ENCODE results near the gene ADAMTS2.
"Not testable (repeated sequence)": the region's sequence is repeated elsewhere in the genome, so short reads cannot be mapped to it uniquely, and the experiment has no call there.

The ADAMTS2 gene

GRCh38 chr5:179118756-179119414 is 226.4 kb downstream of the ADAMTS2 start:
- Histone ChIP-seq H3K4me1 (ENCODE audit: control insufficient read depth, low read depth, low read length) (no peaks in the 10 kb centered on the region), H3K36me3 (ENCODE audit: control insufficient read depth, low read depth, low read length) (no peaks in the 10 kb centered on the region), H3K27ac (ENCODE audit: low read length) (no peak overlapping the region), H3K9me3 (ENCODE audit: control insufficient read depth, low read depth, low read length) (peaks cover 5% of the 10 kb centered on the region), H3K27me3 (ENCODE audit: control insufficient read depth, insufficient read depth, low read length) (no peaks in the 10 kb centered on the region), H3K4me3 (ENCODE audit: low read length) (no peak overlapping the region), H3K9ac (ENCODE audit: low read length) (no peak overlapping the region)

DNA sequence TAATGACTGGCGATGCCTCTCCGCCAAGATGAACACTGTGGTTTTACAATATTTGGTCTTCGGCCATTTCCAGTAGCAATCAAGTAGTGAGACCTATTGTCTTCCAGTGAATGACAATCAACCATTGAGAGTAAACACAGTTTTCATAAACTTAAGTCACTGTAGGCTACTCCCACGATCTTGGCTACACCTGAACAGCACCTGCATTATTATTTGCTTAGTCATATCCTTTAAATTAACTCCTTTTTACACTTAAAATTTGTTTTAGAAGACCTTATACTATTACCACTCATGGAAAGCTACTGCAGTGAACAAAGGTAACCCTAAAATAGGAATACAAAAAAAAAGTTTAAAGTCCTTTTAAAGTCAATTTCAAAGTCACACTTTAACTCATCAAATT is 226.9 kb downstream of the ADAMTS2 start:
- Histone ChIP-seq H3K4me3 (ENCODE audit: low read length) (no peak overlapping the region), H3K9me3 (ENCODE audit: control insufficient read depth, low read depth, low read length) (peaks cover 5% of the 10 kb centered on the region), H3K9ac (ENCODE audit: low read length) (no peak overlapping the region), H3K27me3 (ENCODE audit: control insufficient read depth, insufficient read depth, low read length) (no peaks in the 10 kb centered on the region), H3K4me1 (ENCODE audit: control insufficient read depth, low read depth, low read length) (no peaks in the 10 kb centered on the region), H3K36me3 (ENCODE audit: control insufficient read depth, low read depth, low read length) (no peaks in the 10 kb centered on the region), H3K27ac (ENCODE audit: low read length) (no peak overlapping the region)

- Histone ChIP-seq H3K27me3 (ENCODE audit: control insufficient read depth, insufficient read depth, low read length) (no peaks in the 10 kb centered on the region), H3K4me3 (ENCODE audit: low read length) (no peak overlapping the region), H3K36me3 (ENCODE audit: control insufficient read depth, low read depth, low read length) (no peaks in the 10 kb centered on the region), H3K4me1 (ENCODE audit: control insufficient read depth, low read depth, low read length) (no peaks in the 10 kb centered on the region), H3K27ac (ENCODE audit: low read length) (no peak overlapping the region), H3K9me3 (ENCODE audit: control insufficient read depth, low read depth, low read length) (peaks cover 20% of the 10 kb centered on the region), H3K9ac (ENCODE audit: low read length) (no peak overlapping the region)
Measured at GRCh38 chr5:179115845-179116524, 229.3 kb downstream of the ADAMTS2 start.

DNA sequence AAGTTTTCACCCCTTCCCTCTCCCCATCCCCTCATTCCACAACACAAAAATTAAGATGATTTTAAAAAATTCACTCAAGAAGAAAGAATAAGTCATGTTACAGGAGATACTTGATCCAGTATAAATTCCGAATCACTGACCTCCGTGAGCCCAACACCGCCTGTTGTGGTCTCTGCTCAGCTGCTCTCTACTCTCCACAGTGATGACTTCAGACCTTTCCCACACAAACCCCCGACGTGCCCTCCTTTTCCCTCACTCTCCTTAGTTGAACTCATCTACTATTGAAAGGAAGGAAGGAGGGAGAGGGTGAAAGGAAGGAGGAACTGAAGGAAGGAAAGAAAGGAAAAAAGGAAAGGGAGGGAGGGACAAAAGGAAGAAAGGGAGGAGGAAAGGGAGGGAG is 230.0 kb downstream of the ADAMTS2 start:
- Histone ChIP-seq H3K4me3 (ENCODE audit: low read length) (no peak overlapping the region), H3K27ac (ENCODE audit: low read length) (no peak overlapping the region), H3K4me1 (ENCODE audit: control insufficient read depth, low read depth, low read length) (no peaks in the 10 kb centered on the region), H3K27me3 (ENCODE audit: control insufficient read depth, insufficient read depth, low read length) (no peaks in the 10 kb centered on the region), H3K9me3 (ENCODE audit: control insufficient read depth, low read depth, low read length) (peaks cover 20% of the 10 kb centered on the region), H3K36me3 (ENCODE audit: control insufficient read depth, low read depth, low read length) (no peaks in the 10 kb centered on the region), H3K9ac (ENCODE audit: low read length) (no peak overlapping the region)

DNA sequence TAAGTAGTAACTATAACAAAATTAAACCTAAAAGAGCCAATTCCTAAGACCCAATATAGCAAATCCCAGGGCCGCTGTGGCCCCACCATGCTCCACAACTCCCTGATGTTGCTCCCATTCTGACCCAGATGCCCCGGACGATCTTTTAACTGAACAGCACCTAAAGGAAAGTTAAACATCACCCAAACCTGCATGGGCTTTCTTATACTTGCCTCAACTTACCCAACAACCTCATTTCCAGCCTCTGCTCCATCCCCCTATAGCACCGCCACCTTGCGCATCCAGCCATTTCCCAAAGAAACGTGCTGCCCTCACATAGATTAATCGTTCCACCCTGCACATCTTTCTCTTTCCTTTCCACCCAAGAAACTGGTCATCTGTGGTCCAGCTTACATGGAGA is 230.5 kb downstream of the ADAMTS2 start:
- Histone ChIP-seq H3K27ac (ENCODE audit: low read length) (no peak overlapping the region), H3K27me3 (ENCODE audit: control insufficient read depth, insufficient read depth, low read length) (no peaks in the 10 kb centered on the region), H3K9me3 (ENCODE audit: control insufficient read depth, low read depth, low read length) (peaks cover 18% of the 10 kb centered on the region), H3K4me3 (ENCODE audit: low read length) (no peak overlapping the region), H3K9ac (ENCODE audit: low read length) (no peak overlapping the region), H3K36me3 (ENCODE audit: control insufficient read depth, low read depth, low read length) (no peaks in the 10 kb centered on the region), H3K4me1 (ENCODE audit: control insufficient read depth, low read depth, low read length) (no peaks in the 10 kb centered on the region)

- Histone ChIP-seq H3K36me3 (ENCODE audit: control insufficient read depth, low read depth, low read length) (no peaks in the 10 kb centered on the region), H3K9ac (ENCODE audit: low read length) (no peak overlapping the region), H3K27ac (ENCODE audit: low read length) (no peak overlapping the region), H3K4me3 (ENCODE audit: low read length) (no peak overlapping the region), H3K9me3 (ENCODE audit: control insufficient read depth, low read depth, low read length) (peaks cover 21% of the 10 kb centered on the region), H3K4me1 (ENCODE audit: control insufficient read depth, low read depth, low read length) (no peaks in the 10 kb centered on the region), H3K27me3 (ENCODE audit: control insufficient read depth, insufficient read depth, low read length) (no peaks in the 10 kb centered on the region)
Measured at GRCh38 chr5:179113945-179114641, 231.2 kb downstream of the ADAMTS2 start.

DNA sequence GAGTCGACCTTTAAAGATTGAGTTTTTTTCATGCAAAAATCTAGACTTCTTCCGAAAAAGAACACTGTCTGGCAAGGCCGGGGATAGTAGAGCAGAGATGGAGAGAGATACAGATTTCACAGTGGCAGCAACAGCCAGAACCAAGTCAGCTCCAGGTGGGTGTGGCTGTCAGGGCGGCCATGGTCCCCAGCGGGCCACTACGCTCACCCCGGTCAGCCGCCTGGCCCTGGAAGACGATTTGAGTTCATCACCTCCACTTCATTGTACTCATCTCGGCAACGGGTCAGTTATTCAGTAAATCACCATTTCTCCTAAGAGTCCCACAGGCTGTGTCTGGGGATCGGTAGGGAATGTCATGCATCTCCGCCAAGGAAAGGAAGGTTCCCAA is 232.1 kb downstream of the ADAMTS2 start:
- Histone ChIP-seq H3K9me3 (ENCODE audit: control insufficient read depth, low read depth, low read length) (peaks cover 25% of the 10 kb centered on the region), H3K36me3 (ENCODE audit: control insufficient read depth, low read depth, low read length) (no peaks in the 10 kb centered on the region), H3K27ac (ENCODE audit: low read length) (no peak overlapping the region), H3K4me1 (ENCODE audit: control insufficient read depth, low read depth, low read length) (no peaks in the 10 kb centered on the region), H3K4me3 (ENCODE audit: low read length) (no peak overlapping the region), H3K27me3 (ENCODE audit: control insufficient read depth, insufficient read depth, low read length) (no peaks in the 10 kb centered on the region), H3K9ac (ENCODE audit: low read length) (no peak overlapping the region)

- no peaks in the 10 kb centered on the region for H3K27me3 ChIP-seq (ENCODE audit: control insufficient read depth, insufficient read depth, low read length)
- H3K4me1 ChIP-seq (ENCODE audit: control insufficient read depth, low read depth, low read length): no peaks in the 10 kb centered on the region
- peaks cover 26% of the 10 kb centered on the region for H3K9me3 ChIP-seq (ENCODE audit: control insufficient read depth, low read depth, low read length)
- H3K4me3 ChIP-seq (ENCODE audit: low read length): no peak overlapping the region
- H3K27ac ChIP-seq (ENCODE audit: low read length): no peak overlapping the region
- no peaks in the 10 kb centered on the region for H3K36me3 ChIP-seq (ENCODE audit: control insufficient read depth, low read depth, low read length)
- no peak overlapping the region for H3K9ac ChIP-seq (ENCODE audit: low read length)
Measured at GRCh38 chr5:179112469-179113142, 232.7 kb downstream of the ADAMTS2 start.

DNA sequence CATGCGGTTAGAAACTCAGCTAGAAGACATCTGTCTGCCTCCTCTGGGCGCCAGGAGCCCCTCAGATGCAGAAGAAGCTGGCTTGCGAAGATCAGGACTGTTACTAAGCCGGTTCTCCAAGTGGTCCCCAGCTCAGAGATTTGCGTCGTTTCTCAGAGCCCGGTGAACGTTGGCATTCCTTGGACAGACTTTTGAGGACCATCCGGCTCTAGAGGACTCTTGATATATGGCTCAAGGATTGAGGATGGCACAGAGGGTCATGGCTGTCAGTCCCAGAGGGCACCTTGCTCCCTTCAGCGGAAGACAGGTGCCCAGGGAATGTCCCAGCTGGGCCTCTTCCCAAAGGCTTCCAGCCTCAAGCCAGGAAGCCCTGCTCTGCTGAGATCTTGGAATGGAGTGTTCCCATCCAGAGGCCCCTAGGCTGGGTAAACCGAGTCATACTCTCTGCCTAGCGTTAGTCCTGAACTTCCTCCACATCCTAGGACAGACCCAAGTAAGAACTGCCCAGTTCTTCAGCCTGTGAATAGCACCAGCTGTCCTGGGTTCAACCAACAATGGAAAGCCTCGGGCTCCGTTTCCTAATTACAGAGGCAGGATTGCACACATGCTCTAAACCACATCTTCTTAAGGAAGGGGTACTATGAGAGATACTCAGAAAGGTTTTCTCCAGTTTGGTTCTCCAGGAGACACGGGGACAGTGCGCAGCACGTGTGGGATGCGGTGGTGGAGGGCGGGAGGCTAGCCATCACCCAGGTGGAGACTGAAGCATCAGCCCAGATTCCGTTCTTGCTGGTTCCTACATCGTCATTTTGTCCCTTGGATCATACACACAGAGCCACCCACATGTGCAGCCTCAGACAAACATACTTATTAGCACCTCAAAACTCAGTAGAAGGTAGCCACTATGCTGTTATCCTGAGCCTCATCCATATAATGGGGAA is 233.7 kb downstream of the ADAMTS2 start:
- H3K36me3 ChIP-seq (ENCODE audit: control insufficient read depth, low read depth, low read length): no peaks in the 10 kb centered on the region
- no peaks in the 10 kb centered on the region for H3K27me3 ChIP-seq (ENCODE audit: control insufficient read depth, insufficient read depth, low read length)
- no peak overlapping the region for H3K27ac ChIP-seq (ENCODE audit: low read length)
- no peaks in the 10 kb centered on the region for H3K4me1 ChIP-seq (ENCODE audit: control insufficient read depth, low read depth, low read length)
- H3K4me3 ChIP-seq (ENCODE audit: low read length): no peak overlapping the region
- H3K9ac ChIP-seq (ENCODE audit: low read length): no peak overlapping the region
- peaks cover 34% of the 10 kb centered on the region for H3K9me3 ChIP-seq (ENCODE audit: control insufficient read depth, low read depth, low read length)

- H3K9me3 ChIP-seq (ENCODE audit: control insufficient read depth, low read depth, low read length): peaks cover 34% of the 10 kb centered on the region
- no peaks in the 10 kb centered on the region for H3K4me1 ChIP-seq (ENCODE audit: control insufficient read depth, low read depth, low read length)
- no peaks in the 10 kb centered on the region for H3K36me3 ChIP-seq (ENCODE audit: control insufficient read depth, low read depth, low read length)
- H3K27ac ChIP-seq (ENCODE audit: low read length): no peak overlapping the region
- no peak overlapping the region for H3K9ac ChIP-seq (ENCODE audit: low read length)
- H3K4me3 ChIP-seq (ENCODE audit: low read length): no peak overlapping the region
- H3K27me3 ChIP-seq (ENCODE audit: control insufficient read depth, insufficient read depth, low read length): no peaks in the 10 kb centered on the region
Measured at GRCh38 chr5:179110528-179110927, 234.7 kb downstream of the ADAMTS2 start.

DNA sequence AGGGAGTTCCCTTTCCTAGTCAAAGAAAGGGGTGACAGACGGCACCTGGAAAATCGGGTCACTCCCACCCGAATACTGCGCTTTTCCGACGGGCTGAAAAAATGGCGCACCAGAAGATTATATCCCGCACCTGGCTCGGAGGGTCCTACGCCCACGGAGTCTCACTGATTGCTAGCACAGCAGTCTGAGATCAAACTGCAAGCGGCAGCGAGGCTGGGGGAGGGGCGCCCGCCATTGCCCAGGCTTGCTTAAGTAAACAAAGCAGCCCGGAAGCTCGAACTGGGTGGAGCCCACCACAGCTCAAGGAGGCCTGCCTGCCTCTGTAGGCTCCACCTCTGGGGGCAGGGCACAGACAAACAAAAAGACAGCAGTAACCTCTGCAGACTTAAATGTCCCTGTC is 244.0 kb downstream of the ADAMTS2 start:
- H3K27ac ChIP-seq (ENCODE audit: low read length); H3K9ac ChIP-seq (ENCODE audit: low read length); H3K36me3 ChIP-seq (ENCODE audit: control insufficient read depth, low read depth, low read length); H3K27me3 ChIP-seq (ENCODE audit: control insufficient read depth, insufficient read depth, low read length); H3K4me3 ChIP-seq (ENCODE audit: low read length); H3K4me1 ChIP-seq (ENCODE audit: control insufficient read depth, low read depth, low read length): not testable (repeated sequence)
- peaks cover 28% of the 10 kb centered on the region for H3K9me3 ChIP-seq (ENCODE audit: control insufficient read depth, low read depth, low read length)

Measured in iPS-18a (cell line).